ENCODE measurements around the gene OPN4. TPM values are rescaled to one million over a fixed set of nuclear protein-coding genes. Genes with fewer than 3 reads are reported as not detected.

The OPN4 gene
- total and polyA plus RNA-seq, 9 of the 15 experiments (the other 6 are each of a cell fraction or from before 2014, with no cell fraction given) = not detected

GRCh38 chr10:86668297-86669165 is 14.2 kb downstream of the OPN4 start, which contains the start of gene LDB3:
Gene LDB3, plus strand, starts transcription at chr10:86668511. Its CDS starts 181 bp downstream, at chr10:86668692.
- TF ChIP-seq VEZF1 (CRISPR knock-in tag; IDR thresholded peaks at IDR 0.05) = peak; percentile 24; the same call in 1 of the 2 replicates
- no peak for TF ChIP-seq ZHX1 (conservative IDR thresholded peaks at IDR 0.05; ENCODE audit: low read length)
- in situ Hi-C loops (cut with MboI) (no loop called here), intact Hi-C loops (cut with micrococcal nuclease) (no loop called here)
- Histone ChIP-seq H3K36me3 (ENCODE audit: control insufficient read depth, insufficient read depth, low read length) (no peaks in the 10 kb centered on the region), H2AFZ (ENCODE audit: low read depth, low read length) (no peak within 1 kb of the TSS), H3K9me3 (replicated peaks; ENCODE audit: control insufficient read depth, insufficient read depth, low read depth, low read length) (no peaks in the 10 kb centered on the region), H3K79me2 (ENCODE audit: control insufficient read depth, insufficient read depth, low read length) (no peaks in the 10 kb centered on the region), H3K27me3 (ENCODE audit: control insufficient read depth in 2 of 2, insufficient read depth in 2 of 2, low read length in 2 of 2) (peaks cover 0 to 52% of the 10 kb centered on the region in 2 experiments; a peak in 3 of 5 replicates), H3K4me2 (ENCODE audit: insufficient read depth, low read length) (no peak within 1 kb of the TSS), H3K4me3 (no peak within 1 kb of the TSS), H3K4me1 (replicated peaks in 1 of 2; ENCODE audit: control insufficient read depth in 2 of 2, insufficient read depth in 2 of 2, low read length in 2 of 2) (peaks cover 3 to 9% of the 10 kb centered on the region in 2 experiments; a peak in 2 of 5 replicates), H4K20me1 (replicated peaks; ENCODE audit: control insufficient read depth, insufficient read depth, low read length) (no peaks in the 10 kb centered on the region), H3K9me1 (ENCODE audit: control insufficient read depth, insufficient read depth, low read length) (no peaks in the 10 kb centered on the region), H3K9ac (ENCODE audit: insufficient read depth in 1 of 2, low read depth in 2 of 2, low read length in 2 of 2) (0 out of 4 replicates have a peak within 1 kb of the TSS, but pooled peaks of 1 of the 2 experiments have one; percentile 26), H3K27ac (ENCODE audit: extremely low read depth, low read depth, low read length) (no peak within 1 kb of the TSS)
- POLR2A ChIA-PET = no interaction called here
- no peak for DNase-seq (ENCODE audit: extremely low read depth in 1 of 4, low spot score in 3 of 4)
- FAIRE-seq = no peak
- WGBS (ENCODE audit: insufficient coverage, low coverage, missing lambda C conversion rate) = 0% methylated on average over 11 of the region's 23 CpGs
- CTCF ChIA-PET (ENCODE audit: low intra/inter-chr PET ratio) = no interaction called here
- ATAC-seq = no peak
- BruUV-seq (replicated peaks) = no TSS peak
